PC-9 (cell line): ENCODE measurements around the gene SCARB1. TPM values are rescaled to one million over a fixed set of nuclear protein-coding genes. Genes with fewer than 3 reads are reported as not detected.

ENCODE experiments used
- BruUV-seq: library from RNA; stranded (reverse); fragments of 400-500 nt; replicated peaks from 2 replicates; lab custom pipeline; 2021; lab: Mats Ljungman, UMichigan
- CTCF ChIA-PET: fragments of 300-600 bp; sonication (Branson Sonifier 250); formaldehyde crosslinking; loops from one replicate; lab custom pipeline; 2022; ENCODE audit warnings: antibody characterized with exemption; lab: Charles Lee
- POLR2A ChIA-PET: fragments of 300-600 bp; sonication (Branson Sonifier 250); formaldehyde crosslinking; loops from one replicate; lab custom pipeline; 2022; ENCODE audit warnings: antibody characterized with exemption; ENCODE audit not compliant: unreplicated experiment; lab: Charles Lee
- DNase-seq, 2 experiments: peaks; one replicate each; pipeline versions ENCODE4 v3.0.0 to v3.0.0-alpha.2; 2015 to 2022; ENCODE audit warnings: mixed read lengths in 1 of 2
- H2AFZ ChIP-seq: fragments of 200-600 bp; sonication (generic); 2 replicates; pipeline ENCODE4 v1.8.1; 2017; ENCODE audit warnings: antibody characterized with exemption
- H3F3A ChIP-seq: fragments of 200-600 bp; sonication (generic); 2 replicates; pipeline ENCODE4 v1.8.1; 2017; ENCODE audit warnings: antibody characterized with exemption, mild to moderate bottlenecking, low read depth; ENCODE audit not compliant: insufficient read depth
- H3K27ac ChIP-seq: fragments of 200-600 bp; sonication (generic); 2 replicates; pipeline ENCODE4 v1.6.1; 2016; ENCODE audit warnings: mixed run types
- H3K27me3 ChIP-seq: fragments of 200-600 bp; sonication (generic); 2 replicates; pipeline ENCODE4 v1.6.1; 2016; ENCODE audit warnings: low read depth, mixed run types; ENCODE audit not compliant: insufficient read depth
- H3K36me3 ChIP-seq: fragments of 200-600 bp; sonication (generic); 2 replicates; pipeline ENCODE4 v1.6.1; 2016; ENCODE audit warnings: low read depth, mixed run types
- H3K4me1 ChIP-seq: fragments of 200-600 bp; sonication (generic); replicated peaks from 2 replicates; pipeline ENCODE4 v1.6.1; 2016; ENCODE audit warnings: mixed run types; ENCODE audit not compliant: insufficient read depth
- H3K4me2 ChIP-seq: fragments of 200-600 bp; sonication (generic); 2 replicates; pipeline ENCODE4 v1.6.1; 2017; ENCODE audit warnings: mixed run types
- H3K4me3 ChIP-seq: fragments of 200-600 bp; sonication (generic); 2 replicates; pipeline ENCODE4 v1.6.1; 2016; ENCODE audit warnings: mixed run types
- H3K79me2 ChIP-seq: fragments of 200-600 bp; sonication (generic); 2 replicates; pipeline ENCODE4 v1.6.1; 2017; ENCODE audit warnings: low read depth, mixed run types
- H3K9me2 ChIP-seq: fragments of 200-600 bp; sonication (generic); 2 replicates; pipeline ENCODE4 v1.8.1; 2017; ENCODE audit warnings: mild to moderate bottlenecking; ENCODE audit not compliant: insufficient read depth
- H3K9me3 ChIP-seq: fragments of 200-600 bp; sonication (generic); 2 replicates; pipeline ENCODE4 v1.8.1; 2016; ENCODE audit warnings: low read depth; ENCODE audit not compliant: insufficient read depth
- H4K20me1 ChIP-seq: fragments of 200-600 bp; sonication (generic); 2 replicates; pipeline ENCODE4 v1.8.1; 2017; ENCODE audit not compliant: insufficient read depth
- CTCF ChIP-seq: fragments of 200-600 bp; sonication (generic); conservative IDR thresholded peaks from 2 replicates; pipeline ENCODE4 v1.6.1; 2017; ENCODE audit warnings: mixed run types, antibody characterized with exemption, mild to moderate bottlenecking, moderate library complexity
- EZH2 ChIP-seq: fragments of 200-600 bp; sonication (generic); IDR thresholded peaks from 2 replicates; pipeline ENCODE4 v1.8.0; 2017; ENCODE audit warnings: antibody characterized with exemption, low read depth
- intact Hi-C: fragments of 100-400 bp; cut with micrococcal nuclease; formaldehyde crosslinking; loops from one replicate; pipeline ENCODE4 v1.10.0; 2022; ENCODE audit not compliant: unreplicated experiment
- total RNA-seq: library from RNA; stranded (reverse); gene quantifications from 2 replicates; pipeline ENCODE4 v1.2.3, GENCODE V29; 2021

SCARB1 gene
- total RNA-seq, 1 experiment from 2014 or later = 49.6 TPM

- H3K9me2 ChIP-seq = no peaks in the 10 kb centered on the region
- no peak for DNase-seq
- H3K36me3 ChIP-seq = no peaks in the 10 kb centered on the region
- intact Hi-C loops = no loop called here
- no peaks in the 10 kb centered on the region for H3K9me3 ChIP-seq
- no peaks in the 10 kb centered on the region for H3K4me1 ChIP-seq
- ChIA-PET CTCF (no interaction called here), POLR2A (no interaction called here)
- H3F3A ChIP-seq = peaks cover 3% of the 10 kb centered on the region; the same call in 1 of the 2 replicates
- no peaks in the 10 kb centered on the region for H3K79me2 ChIP-seq
- no peaks in the 10 kb centered on the region for H4K20me1 ChIP-seq
- TF ChIP-seq EZH2 (no peak), CTCF (no peak)
- H3K4me2 ChIP-seq = no peak overlapping the region
- BruUV-seq = no TSS peak
- no peak overlapping the region for H2AFZ ChIP-seq
- no peak overlapping the region for H3K27ac ChIP-seq
- H3K4me3 ChIP-seq = no peak overlapping the region
- H3K27me3 ChIP-seq = no peaks in the 10 kb centered on the region
Measured at GRCh38 chr12:124856132-124856841, 7.4 kb downstream of the SCARB1 start.

- Histone ChIP-seq H3K4me1 (no peaks in the 10 kb centered on the region), H3K27ac (no peak overlapping the region), H4K20me1 (no peaks in the 10 kb centered on the region), H3K9me3 (no peaks in the 10 kb centered on the region), H3K4me2 (no peak overlapping the region), H3K27me3 (no peaks in the 10 kb centered on the region), H3K79me2 (no peaks in the 10 kb centered on the region), H3K4me3 (no peak overlapping the region), H3F3A (peaks cover 3% of the 10 kb centered on the region; the same call in 1 of the 2 replicates), H3K36me3 (no peaks in the 10 kb centered on the region), H2AFZ (no peak overlapping the region), H3K9me2 (no peaks in the 10 kb centered on the region)
- TF ChIP-seq CTCF (no peak), EZH2 (no peak)
- BruUV-seq = no TSS peak
- DNase-seq = no peak
- intact Hi-C loops = no loop called here
- CTCF ChIA-PET = no interaction called here
- POLR2A ChIA-PET = no interaction called here
Measured at GRCh38 chr12:124855275-124855957, 8.2 kb downstream of the SCARB1 start.

- no peaks in the 10 kb centered on the region for H3K36me3 ChIP-seq
- no peak for TF ChIP-seq EZH2
- no peak for TF ChIP-seq CTCF
- H3K27me3 ChIP-seq = no peaks in the 10 kb centered on the region
- no peak overlapping the region for H2AFZ ChIP-seq
- ChIA-PET CTCF (no interaction called here), POLR2A (no interaction called here)
- H3K9me2 ChIP-seq = no peaks in the 10 kb centered on the region
- BruUV-seq = no TSS peak
- no peak for DNase-seq
- H3K27ac ChIP-seq = no peak overlapping the region
- H3F3A ChIP-seq = no peaks in the 10 kb centered on the region
- H3K4me2 ChIP-seq = no peak overlapping the region
- no peaks in the 10 kb centered on the region for H3K4me1 ChIP-seq
- no peaks in the 10 kb centered on the region for H3K79me2 ChIP-seq
- intact Hi-C loops = no loop called here
- no peaks in the 10 kb centered on the region for H4K20me1 ChIP-seq
- H3K9me3 ChIP-seq = no peaks in the 10 kb centered on the region
- H3K4me3 ChIP-seq = no peak overlapping the region
Measured at GRCh38 chr12:124854637-124855184, 9.0 kb downstream of the SCARB1 start.
